Thyroid gland (tissue), 4 donors: ENCODE measurements around the gene SIK3. TPM values are rescaled to one million over a fixed set of nuclear protein-coding genes. Genes with fewer than 3 reads are reported as not detected.

Experiments
- DNase-seq, 2 donors: peaks; one replicate each; pipeline ENCODE4 v3.0.0-alpha.2; 2019
- H3K27ac ChIP-seq, 3 donors: fragments of 200-600 bp; sonication (generic); 1 replicate in 2 of 3; 2 replicates in 1 of 3; pipeline ENCODE4 v1.5.1; 2016 to 2019; ENCODE audit warnings: mild to moderate bottlenecking in 1 of 3, moderate library complexity in 1 of 3
- H3K27me3 ChIP-seq: fragments of 200-600 bp; sonication (generic); one replicate; pipeline ENCODE4 v1.5.1; 2019
- H3K36me3 ChIP-seq, 2 donors: fragments of 200-600 bp; sonication (generic); one replicate each; pipeline ENCODE4 v1.5.1; 2016 to 2019
- H3K4me1 ChIP-seq, 2 donors: fragments of 200-600 bp; sonication (generic); one replicate each; pipeline ENCODE4 v1.5.1; 2017 to 2019
- H3K4me3 ChIP-seq, 3 donors: fragments of 200-600 bp; sonication (generic); replicated peaks in 1 of 3; 1 replicate in 2 of 3; 2 replicates in 1 of 3; pipeline ENCODE4 v1.5.1; 2016; ENCODE audit warnings: mild to moderate bottlenecking in 1 of 3
- H3K9me3 ChIP-seq: fragments of 200-600 bp; sonication (generic); one replicate; pipeline ENCODE4 v1.5.1; 2017
- CTCF ChIP-seq, 6 experiments: fragments of 200-600 bp in 3 of 6; fragments of 450-650 bp in 3 of 6; sonication (generic) in 3 of 6; IDR thresholded peaks; one replicate each; pipeline ENCODE4 v1.5.1; 2016 to 2019; ENCODE audit warnings: antibody characterized with exemption in 6 of 6, mild to moderate bottlenecking in 2 of 6, inconsistent platforms in 1 of 6, moderate library complexity in 1 of 6
- POLR2A ChIP-seq, 2 donors: fragments of 450-650 bp; IDR thresholded peaks; one replicate each; pipeline ENCODE4 v1.6.1; 2017; ENCODE audit warnings: antibody characterized with exemption in 2 of 2, mild to moderate bottlenecking in 2 of 2, moderate library complexity in 1 of 2
- WGBS, 2 donors: methylation state at CpG; one replicate each; pipeline ENCODE4 v1.1.5; 2017; 5-methylcytosine and 5-hydroxymethylcytosine counted together
- intact Hi-C: fragments of 100-400 bp; cut with DNase I; formaldehyde crosslinking; loops from one replicate; pipeline ENCODE4 v1.15.1; 2023
- total RNA-seq, 4 donors: library from RNA; depleted of rRNA; stranded (reverse); fragments of >200 nt; gene quantifications; one replicate each; pipeline ENCODE4 v1.2.3, GENCODE V29; 2016

Gene SIK3
- total RNA-seq, 4 donors from 2014 or later = 46.0 to 86.3 (median 71.9) TPM

GRCh38 chr11:116885951-116886655, 212.1 kb downstream of the SIK3 start:
- Histone ChIP-seq H3K4me1 (peaks cover 0 to 20% of the 10 kb centered on the region in 2 donors), H3K4me3 (no peak overlapping the region), H3K9me3 (no peaks in the 10 kb centered on the region), H3K27ac (peak overlapping the region; percentile 40 to 76 (median 66)), H3K36me3 (no peaks in the 10 kb centered on the region), H3K27me3 (no peaks in the 10 kb centered on the region)
- DNase-seq = peak; percentile 9 to 16
- TF ChIP-seq CTCF (IDR thresholded peaks at IDR 0.05) = no peak
- no peak for TF ChIP-seq POLR2A (IDR thresholded peaks at IDR 0.05)
- intact Hi-C loops = no loop called here
- WGBS, 2 donors = 40% methylated on average over 5 of the region's 5 CpGs

GRCh38 chr11:116882386-116882785, 215.8 kb downstream of the SIK3 start:
- H3K4me1 ChIP-seq = peaks cover 5 to 15% of the 10 kb centered on the region in 2 donors
- no peaks in the 10 kb centered on the region for H3K9me3 ChIP-seq
- no peaks in the 10 kb centered on the region for H3K36me3 ChIP-seq
- H3K27me3 ChIP-seq = no peaks in the 10 kb centered on the region
- no peak for DNase-seq
- no peak overlapping the region for H3K4me3 ChIP-seq
- TF ChIP-seq POLR2A (IDR thresholded peaks at IDR 0.05) = no peak
- no peak for TF ChIP-seq CTCF (IDR thresholded peaks at IDR 0.05)
- intact Hi-C loops = no loop called here
- no peak overlapping the region for H3K27ac ChIP-seq

- H3K4me3 ChIP-seq = no peak overlapping the region
- DNase-seq = no peak
- intact Hi-C loops = no loop called here
- TF ChIP-seq POLR2A (IDR thresholded peaks at IDR 0.05) = no peak
- TF ChIP-seq CTCF (IDR thresholded peaks at IDR 0.05) = no peak
- H3K9me3 ChIP-seq = no peaks in the 10 kb centered on the region
- H3K27me3 ChIP-seq = no peaks in the 10 kb centered on the region
- H3K36me3 ChIP-seq = no peaks in the 10 kb centered on the region
- 89 to 92% methylated on average over 6 of the region's 6 CpGs for WGBS, 2 donors
- peaks cover 5 to 7% of the 10 kb centered on the region in 2 donors for H3K4me1 ChIP-seq
- H3K27ac ChIP-seq = no peak overlapping the region
Measured at GRCh38 chr11:116881143-116881542, 217.1 kb downstream of the SIK3 start.

- DNase-seq = peak in 1 of 2 donors; percentile 12
- Histone ChIP-seq H3K27ac (peak overlapping the region; percentile 4 to 33 (median 24)), H3K4me3 (no peak overlapping the region), H3K36me3 (peaks cover 0 to 5% of the 10 kb centered on the region in 2 donors), H3K27me3 (no peaks in the 10 kb centered on the region), H3K9me3 (no peaks in the 10 kb centered on the region), H3K4me1 (peaks cover 0 to 5% of the 10 kb centered on the region in 2 donors)
- intact Hi-C loops = loop anchor here (2.0 to 5.0 kb wide), 2 partner anchors 229 to 347 kb away; no protein-coding TSS in a partner anchor
- 56 to 59% methylated on average over 5 of the region's 5 CpGs for whole genome bisulfite sequencing, 2 donors
- TF ChIP-seq POLR2A (IDR thresholded peaks at IDR 0.05) (no peak), CTCF (IDR thresholded peaks at IDR 0.05) (peak; percentile 50 to 84 (median 66))
Measured at GRCh38 chr11:116879800-116880625, 218.2 kb downstream of the SIK3 start.

GRCh38 chr11:116876656-116877055, 221.6 kb downstream of the SIK3 start:
- Histone ChIP-seq H3K4me1 (peaks cover 8 to 15% of the 10 kb centered on the region in 2 donors), H3K27me3 (no peaks in the 10 kb centered on the region), H3K36me3 (peaks cover 17% of the 10 kb centered on the region in 2 donors), H3K4me3 (no peak overlapping the region), H3K27ac (no peak overlapping the region), H3K9me3 (no peaks in the 10 kb centered on the region)
- 95% methylated on average over 8 of the region's 8 CpGs for WGBS, 2 donors
- intact Hi-C loops = loop anchor here (5.0 kb wide), 1 partner anchor 351 kb away; no protein-coding TSS in a partner anchor
- no peak for DNase-seq
- TF ChIP-seq CTCF (IDR thresholded peaks at IDR 0.05) (no peak), POLR2A (IDR thresholded peaks at IDR 0.05) (no peak)
